GM18508 (cell line): ENCODE results near the gene NID1.
"Not testable (repeated sequence)": the region's sequence is repeated elsewhere in the genome, so short reads cannot be mapped to it uniquely, and the experiment has no call there.

Experiments
- ATAC-seq: cut with Tn5 transposase; IDR thresholded peaks from one replicate; pipeline ENCODE4 v1.9.1; 2021; ENCODE audit warnings: moderate number of reproducible peaks; ENCODE audit not compliant: insufficient read depth, unreplicated experiment

The NID1 gene

DNA sequence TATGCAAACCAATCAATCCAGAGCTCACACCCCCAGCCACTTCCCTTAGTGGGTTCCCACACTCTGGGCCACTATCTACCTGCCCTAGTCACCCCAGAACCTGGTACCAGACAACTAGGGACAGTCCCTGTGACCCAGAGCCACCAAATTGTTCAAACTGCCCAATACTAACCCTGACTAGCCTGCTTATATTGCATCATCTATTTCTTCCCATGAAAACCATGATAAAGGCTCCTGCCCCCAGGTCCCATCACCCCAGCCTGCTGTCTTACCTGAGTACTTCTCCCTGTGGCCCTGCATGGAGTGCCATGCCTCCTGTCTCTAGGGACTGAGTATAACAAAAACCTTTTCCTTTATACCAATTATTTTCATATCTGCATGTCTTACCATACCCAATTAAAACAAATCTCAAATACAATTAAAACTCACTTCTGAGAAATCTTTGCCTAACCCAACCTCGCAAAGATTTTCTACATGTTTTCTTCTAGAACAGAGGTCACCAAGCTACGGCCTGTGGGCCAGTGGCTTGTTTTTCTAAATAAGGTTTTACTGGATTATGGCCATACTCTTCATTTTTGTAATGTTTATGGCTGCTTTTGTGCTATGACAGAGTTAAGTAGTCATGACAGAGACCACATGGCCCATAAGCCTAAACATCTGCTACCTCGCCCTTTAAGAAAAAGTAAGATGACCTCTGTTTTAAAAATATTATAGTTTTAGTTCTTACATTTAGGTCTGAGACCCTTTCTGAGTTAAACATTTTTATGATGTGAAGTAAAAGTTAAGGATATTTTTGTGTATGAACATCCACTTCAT, 31.0 kb upstream of the NID1 start:
- ATAC-seq: no peak

DNA sequence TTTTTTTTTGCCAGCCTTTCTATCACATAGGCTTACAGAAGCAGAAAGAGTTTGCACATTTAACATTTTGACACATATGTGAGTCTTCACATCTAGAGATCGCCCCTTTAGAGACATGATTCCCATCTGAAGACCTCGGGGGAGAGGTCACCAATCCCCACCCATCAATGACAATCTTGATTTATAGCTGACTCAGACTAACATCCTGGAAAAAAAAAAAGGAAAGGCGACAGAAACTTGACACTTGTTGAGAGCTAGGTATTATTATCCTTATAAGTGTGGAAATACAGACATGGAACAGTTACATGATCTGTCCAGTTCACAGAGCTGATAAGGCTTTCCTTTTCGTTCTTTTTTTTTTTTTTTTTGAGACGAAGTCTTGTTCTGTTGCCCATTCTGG, 28.0 kb upstream of the NID1 start:
- ATAC-seq: no peak

DNA sequence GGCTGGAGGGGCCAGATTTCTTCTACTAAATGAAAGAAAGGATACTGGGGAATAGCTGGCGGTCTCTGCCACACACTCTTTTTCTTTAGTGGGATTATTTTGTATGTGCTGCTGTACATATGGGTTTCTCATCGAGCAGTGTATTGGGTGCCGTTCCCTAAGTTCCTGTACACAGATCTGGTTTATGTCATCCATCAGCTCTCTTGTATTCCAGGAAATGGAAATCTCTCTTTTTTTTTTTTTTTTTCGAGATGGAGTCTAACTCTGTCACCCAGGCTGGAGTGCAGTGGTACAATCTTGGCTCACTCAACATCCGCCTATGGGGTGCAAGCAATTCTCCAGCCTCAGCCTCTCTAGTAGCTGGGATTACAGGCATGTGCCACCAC, 27.0 kb upstream of the NID1 start:
- ATAC-seq: no peak

DNA sequence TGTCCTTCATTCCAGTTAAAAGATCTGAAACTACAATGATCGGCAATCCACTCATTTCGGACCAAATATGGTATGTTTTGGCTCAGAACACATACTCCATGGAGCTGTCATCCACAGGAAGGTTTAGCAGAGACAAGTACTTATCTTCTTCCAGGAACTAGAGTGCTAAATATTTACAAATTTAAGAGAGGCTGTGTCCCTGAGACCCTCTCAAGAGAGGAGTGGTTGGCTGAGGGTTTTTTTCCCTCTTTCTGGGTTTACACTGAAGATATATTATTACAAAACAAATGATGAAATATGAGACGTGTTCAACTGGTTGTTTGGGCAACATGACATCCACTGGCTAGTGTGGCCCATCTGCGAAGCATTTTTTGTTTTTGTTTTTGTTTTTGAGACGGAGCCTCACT, 25.9 kb upstream of the NID1 start:
- no peak for ATAC-seq

DNA sequence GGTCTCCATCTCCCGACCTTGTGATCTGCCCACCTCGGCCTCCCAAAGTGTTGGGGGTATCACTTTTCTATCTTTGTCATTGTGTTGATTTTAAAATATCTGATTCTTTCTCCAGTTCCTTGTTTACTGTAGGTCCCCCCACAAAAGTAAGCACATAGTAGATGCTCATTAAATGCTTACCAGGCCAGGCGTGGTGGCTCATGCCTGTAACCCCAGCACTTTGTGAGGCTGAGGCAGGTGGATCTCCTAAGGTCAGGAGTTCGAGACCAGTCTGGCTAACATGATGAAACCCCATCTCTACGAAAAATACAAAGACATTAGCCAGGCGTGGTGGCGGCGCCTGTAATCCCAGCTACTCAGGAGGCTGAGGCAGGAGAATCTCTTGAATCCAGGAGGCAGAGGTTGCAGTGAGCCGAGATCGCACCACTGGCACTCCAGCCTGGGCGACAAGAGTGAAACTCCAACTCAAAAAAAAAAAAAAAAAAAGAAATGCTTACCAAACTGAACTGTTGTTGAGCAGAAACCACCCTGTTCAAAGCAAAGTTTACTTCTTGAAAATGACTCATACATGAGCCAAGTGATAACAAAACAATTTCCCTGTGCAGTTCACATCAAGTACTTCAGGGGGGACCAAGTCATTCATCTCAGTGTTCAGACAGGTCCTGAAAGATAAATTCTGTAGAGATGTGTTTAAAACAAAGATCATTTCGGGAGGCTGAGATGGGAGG, 24.3 kb upstream of the NID1 start:
- no peak for ATAC-seq

DNA sequence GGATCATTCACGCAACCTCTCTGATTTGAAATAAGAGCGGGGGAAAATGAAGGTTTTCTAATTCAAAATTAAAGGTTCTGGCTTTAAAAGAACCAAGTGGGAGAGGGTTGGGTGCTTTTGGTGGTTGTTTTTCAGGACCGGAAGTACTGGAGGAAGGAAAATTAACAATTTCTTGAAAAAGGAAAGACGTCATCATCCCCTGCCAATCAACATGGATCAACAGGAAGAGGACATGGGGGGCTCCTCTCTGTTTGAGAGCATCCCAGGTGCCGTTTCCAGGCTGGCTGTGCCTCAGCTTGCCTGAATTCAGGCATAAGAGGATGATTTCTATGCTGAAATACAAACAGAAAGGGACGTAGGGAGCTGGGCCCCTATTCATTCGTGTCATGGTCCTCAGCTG, 21.6 kb upstream of the NID1 start:
- no peak for ATAC-seq

DNA sequence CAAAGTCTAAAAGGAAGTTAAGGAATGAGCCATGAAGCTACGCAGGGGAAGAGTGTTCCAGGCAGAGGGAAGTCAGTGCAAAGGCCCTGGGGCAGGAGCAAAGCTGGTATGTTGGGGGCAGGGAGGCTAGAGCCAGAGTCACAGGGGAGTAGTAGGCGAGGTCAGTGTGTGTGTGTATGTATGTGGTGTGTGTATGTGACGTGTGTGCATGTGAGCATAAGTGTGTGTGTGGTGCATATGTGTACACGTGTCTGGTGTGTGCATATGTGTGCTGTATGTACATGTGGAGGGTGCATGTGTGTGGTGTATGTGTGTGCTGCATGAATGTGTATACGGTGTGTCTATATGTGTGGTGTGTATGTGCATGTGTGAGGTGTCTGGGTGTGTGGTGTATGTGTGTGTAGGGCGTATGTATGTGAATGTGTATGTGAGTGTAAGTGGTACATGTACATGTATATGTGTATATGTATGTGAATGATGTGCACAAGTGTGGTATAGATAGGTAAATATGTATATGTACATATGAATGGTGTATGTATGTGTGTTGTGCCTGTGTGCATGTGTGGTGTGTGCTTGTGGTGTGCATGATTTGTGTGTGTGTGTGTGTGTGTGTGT, 20.8 kb upstream of the NID1 start:
- no peak for ATAC-seq

DNA sequence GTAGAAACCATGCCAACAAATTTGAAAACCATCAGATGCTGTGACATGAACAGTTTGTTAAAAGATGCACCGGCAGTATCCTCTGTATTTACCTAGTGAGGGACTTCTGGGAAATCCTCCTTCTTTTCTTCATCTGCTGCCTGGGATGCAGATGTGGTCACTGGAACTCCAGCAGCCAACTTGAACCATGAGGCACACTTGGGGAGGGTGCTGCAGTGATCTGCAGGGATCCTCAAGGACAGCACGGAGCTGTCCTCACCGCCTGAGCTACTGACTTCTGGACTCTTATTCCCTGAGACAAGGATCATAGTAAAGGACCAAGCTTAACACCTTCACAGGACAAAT, 19.5 kb upstream of the NID1 start:
- ATAC-seq: no peak

DNA sequence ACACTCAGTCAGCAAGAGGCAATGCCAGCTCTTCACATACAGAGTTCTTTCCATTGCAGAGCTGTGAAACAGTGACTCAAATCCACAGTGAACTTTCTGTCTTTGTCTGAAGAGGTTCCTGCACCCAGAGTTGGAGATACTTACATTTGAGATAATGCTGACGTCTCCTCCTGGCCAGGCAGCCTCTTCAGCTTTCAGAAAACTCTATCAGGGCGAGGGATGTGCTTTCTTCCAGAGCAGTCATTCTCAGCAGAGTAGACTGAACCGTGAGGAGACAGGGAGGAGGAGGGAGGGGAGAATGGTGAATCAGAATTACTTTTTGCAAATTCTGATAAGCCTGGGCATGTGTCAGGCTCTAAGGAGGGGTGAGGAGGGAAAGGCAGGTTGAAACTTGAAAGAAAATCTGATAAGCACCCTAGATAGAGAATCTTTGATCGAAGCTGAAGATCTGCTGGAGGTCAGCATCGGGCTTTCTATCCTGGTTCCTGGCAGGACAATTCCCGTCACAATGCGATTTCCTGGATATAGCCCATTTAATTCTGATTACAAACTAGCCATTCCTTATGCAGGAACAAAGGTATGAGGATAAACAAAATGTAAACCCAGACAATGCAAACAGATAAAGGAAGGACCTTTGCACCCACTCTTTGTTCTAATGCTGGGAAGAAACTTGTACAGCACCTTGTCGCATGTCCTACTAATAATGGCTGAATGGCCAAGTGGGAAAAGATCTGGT, 18.9 kb upstream of the NID1 start:
- no peak for ATAC-seq

DNA sequence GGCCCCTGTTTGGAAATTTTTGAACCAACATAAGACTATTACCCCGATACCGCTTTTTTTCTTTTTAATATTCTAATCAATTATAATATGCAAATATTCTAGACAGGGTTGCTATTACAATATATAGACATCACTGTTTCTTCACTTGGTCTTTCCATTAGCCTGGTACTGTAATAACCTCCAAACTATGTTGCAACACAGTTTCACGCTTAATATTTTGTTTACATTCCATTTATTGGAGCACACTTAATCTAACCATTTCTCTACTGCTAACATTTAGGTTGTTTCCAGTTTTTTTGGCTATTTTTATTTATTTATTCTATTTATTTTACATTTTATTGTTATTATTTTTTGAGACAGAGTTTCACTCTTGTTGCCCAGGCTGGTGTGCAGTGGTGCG, 17.6 kb upstream of the NID1 start:
- no peak for ATAC-seq

DNA sequence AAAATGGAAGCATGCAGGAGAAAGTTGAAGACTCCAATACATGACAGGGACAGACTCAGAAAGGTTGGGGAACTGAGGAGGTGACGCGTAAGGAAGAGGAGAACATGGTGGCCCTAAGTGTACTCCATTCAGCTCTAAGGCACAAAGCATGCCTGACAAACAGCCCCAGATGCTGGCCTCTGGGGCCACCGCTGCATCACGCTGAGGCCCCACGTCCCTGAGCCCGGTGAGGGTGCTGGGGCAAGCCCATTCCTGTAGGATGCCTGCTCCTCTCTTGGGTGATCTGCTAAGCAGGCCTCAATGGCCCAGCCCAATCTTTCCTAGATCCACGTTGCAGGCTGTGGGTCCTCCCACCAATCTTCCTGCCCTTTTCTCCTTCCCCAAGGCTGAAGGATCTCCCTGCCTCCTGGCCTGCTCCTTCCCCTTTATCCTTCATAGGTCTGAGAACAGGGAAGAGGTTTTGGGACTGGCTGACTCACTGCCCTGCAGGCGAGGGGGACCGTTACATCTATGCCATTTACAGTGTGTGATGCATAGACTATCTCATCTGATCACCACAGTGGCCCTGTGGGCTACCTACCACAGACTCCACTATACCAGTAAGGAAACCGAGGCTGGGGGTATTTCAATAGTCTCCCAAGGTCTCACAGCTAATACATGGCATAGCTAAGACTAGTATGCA, 16.8 kb upstream of the NID1 start:
- ATAC-seq: no peak

DNA sequence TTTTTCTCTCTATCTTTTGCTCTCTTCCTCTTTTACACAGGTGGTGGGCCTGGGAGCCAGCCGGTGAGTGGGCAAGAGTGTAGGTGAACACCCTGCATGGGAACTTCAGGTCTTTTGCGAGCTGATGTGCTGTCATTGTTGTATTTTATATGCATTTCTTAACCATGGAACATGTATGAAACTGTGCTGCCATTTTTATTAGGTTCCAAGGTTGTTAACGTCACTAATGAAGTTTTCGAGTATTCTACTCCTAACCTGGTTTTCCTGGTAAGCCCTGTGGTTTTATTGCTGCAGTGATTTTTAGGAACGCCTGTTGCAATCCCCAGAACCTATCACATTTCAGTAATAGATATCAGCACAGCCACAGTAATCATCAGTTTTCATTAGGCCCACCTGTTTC, 14.8 kb upstream of the NID1 start:
- ATAC-seq: no peak

DNA sequence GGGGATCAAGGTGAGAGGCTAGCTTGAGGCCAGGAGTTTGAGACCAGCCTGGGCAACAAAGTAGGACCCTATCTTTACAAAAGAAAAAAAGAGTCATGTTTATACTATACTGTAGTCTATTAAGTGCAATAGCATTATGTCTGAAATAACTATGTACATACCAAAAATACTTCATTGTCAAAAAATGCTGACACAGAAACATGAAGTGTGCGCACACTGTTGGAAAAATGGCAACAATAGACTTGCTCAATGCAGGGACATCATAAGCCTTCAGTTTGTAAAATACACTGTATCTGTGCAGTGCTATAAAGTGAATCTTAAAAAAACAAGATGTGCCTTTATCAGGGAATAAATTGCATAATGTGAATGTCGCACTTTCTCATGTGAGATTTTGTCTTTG, 14.1 kb upstream of the NID1 start:
- ATAC-seq: no peak

DNA sequence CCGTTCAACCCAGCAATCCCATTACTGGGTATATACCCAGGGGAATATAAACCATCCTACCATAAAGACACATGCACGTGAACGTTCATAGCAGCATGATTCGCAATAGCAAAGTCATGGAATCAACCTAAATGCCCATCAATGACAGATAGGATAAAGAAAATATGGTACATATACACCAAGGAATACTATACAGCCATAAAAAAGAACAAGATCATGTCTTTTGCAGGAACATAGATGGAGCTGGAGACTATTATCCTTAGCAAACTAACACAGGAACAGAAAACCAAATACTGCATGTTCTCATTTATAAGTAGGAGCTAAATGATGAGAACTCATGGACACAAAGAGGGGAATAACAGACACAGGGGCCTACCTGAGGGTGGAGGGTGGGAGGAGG, 13.2 kb upstream of the NID1 start:
- ATAC-seq: not testable (repeated sequence)

DNA sequence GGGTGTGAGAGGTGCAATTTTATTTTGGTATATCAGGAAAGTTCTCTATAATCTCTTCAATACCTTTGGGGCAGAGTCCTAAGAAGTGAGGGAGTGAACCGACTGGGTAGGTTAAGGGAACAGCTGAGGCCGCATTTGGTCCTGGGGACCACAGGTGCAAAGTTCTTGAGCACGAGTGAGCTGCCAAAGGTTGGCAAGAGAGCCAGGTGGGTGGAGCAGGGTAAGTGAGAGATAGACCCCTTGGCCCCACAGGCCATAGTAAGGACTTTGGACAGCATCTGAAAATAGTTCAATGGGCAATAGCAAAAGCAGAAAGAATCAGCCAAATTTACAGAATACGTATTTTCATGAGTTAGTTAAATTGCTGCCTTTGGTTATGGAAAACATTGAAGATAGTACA, 11.0 kb upstream of the NID1 start:
- no peak for ATAC-seq

DNA sequence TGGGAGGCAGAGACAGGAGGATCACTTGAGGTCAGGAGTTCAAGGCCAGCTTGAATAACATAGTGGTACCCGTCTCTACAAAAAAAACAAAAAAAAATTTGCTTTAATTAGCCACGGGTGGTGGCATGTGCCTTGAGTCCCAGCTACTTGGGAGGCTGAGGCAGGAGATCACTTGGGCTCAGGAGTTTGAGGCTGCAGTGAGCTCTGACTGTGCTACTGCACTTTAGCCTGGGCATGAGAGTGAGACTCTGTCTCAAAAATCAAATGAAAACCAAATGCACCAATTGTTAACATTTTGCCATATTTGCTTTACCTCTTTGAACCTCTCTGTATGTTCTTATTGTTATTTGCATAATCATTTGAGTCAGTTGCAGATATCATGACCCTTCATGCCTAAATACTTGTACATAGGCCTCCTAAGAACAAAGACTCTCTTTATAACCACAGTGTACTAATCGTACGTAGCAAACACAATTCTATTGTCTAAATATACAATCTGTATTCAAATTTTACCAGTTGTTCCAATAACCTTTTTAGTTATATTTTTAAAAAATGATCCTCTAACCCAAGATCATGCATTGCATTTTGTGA, 8.5 kb upstream of the NID1 start:
- no peak for ATAC-seq

DNA sequence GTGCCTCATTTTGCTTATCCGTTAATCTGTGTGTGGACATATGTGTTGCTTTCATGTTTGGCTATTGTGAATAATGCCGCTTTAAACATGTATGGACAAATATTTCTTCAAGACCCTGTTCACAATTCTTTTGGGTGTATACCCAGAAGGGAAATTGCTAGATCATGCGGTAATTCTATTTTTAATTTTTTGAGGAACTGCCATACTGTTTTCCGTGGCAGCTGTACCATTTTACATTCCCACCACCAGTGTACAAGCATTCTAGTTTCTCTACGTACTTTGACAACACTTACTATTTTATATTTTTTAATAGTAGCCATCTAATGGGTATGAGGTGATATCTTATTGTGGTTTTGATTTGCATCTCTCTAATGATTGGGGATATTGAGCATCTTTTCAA, 7.1 kb upstream of the NID1 start:
- ATAC-seq: no peak

DNA sequence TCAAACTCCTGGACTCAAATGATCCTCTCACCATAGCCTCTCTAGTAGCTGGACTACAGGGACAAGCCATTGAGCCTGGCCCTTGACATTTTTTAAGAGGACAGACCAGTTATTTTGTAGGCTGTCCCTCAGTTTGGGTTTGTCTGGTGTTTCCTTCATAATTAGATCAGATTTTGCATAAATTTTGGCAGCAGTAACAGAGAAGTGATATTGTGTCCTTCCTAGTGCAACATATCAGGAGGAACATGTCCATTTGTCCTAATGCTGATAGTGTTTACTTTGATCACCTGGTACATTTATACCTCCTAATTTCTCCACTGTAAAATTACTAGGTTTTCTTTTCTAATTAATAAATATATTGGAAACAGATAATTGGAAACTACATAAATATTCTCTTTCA, 5.9 kb upstream of the NID1 start:
- ATAC-seq: no peak

DNA sequence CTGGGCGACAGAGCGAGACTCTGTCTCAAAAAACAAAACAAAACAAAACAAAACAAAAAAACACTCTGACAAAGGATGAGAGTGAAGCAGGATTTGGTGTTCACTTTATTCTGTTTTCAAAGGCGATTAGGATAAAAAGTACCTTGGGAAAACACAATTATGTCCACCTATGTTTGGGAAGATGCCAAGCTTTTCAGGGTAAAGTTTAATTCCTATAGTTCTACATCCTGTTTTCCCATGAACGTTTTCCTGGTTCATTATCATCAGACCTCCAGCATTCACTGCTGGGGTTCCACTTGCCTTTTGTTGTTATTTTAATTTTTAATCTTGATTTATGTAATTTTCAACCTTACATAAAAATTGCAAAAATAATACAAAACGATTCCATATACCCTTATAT, 4.9 kb upstream of the NID1 start:
- no peak for ATAC-seq

DNA sequence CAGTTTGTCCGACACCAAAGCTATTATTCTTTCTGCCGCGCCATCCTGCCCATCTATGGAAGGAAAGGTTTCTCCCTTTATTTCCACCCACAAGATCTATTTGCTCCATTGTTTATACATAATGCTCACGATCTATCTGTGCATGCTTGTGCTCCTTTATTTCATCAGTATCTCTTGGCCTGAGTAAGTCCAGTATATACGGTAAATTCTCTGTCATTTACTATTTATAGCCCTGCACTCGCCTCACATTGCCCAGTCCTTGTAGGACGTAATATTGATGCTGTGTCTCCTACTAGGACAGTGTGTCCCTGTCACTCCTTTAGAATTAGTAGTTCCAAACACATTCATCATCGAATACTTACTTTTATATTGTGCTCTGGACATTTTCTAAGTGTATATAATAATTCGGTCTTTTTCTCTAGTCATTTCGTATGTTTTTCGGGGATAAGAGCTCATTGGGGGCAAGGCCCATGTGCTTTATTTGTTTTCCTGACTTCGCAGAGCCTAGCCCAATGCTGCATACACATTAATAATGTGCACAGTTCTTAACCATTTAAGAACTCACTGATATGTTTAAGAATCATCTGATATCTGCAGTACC, 3.1 kb upstream of the NID1 start:
- no peak for ATAC-seq
